OCI-LY1 (cell line): ENCODE data around the gene CDC6.

Source experiments
- H2AFZ ChIP-seq: fragments of 200-600 bp; sonication (generic), shearing (Covaris generic); 2 replicates; pipeline ENCODE4 v1.6.0; 2014; ENCODE audit warnings: antibody characterized with exemption, mild to moderate bottlenecking, low read length
- H3F3A ChIP-seq: fragments of 200-600 bp; sonication (generic), shearing (Covaris generic); 2 replicates; pipeline ENCODE4 v1.6.0; 2014; ENCODE audit warnings: mild to moderate bottlenecking, antibody characterized with exemption, low read length, moderate library complexity; ENCODE audit not compliant: insufficient read depth
- H3K27ac ChIP-seq: fragments of 200-600 bp; sonication (generic); 2 replicates; pipeline ENCODE4 v1.5.1; 2014; ENCODE audit warnings: low read length, mixed run types, mild to moderate bottlenecking, low read depth; ENCODE audit not compliant: poor library complexity, severe bottlenecking
- H3K27me3 ChIP-seq: fragments of 200-600 bp; sonication (generic); 2 replicates; pipeline ENCODE4 v1.6.0; 2014; ENCODE audit warnings: antibody characterized with exemption, mild to moderate bottlenecking, low read length, moderate library complexity; ENCODE audit not compliant: insufficient read depth
- H3K36me3 ChIP-seq: fragments of 200-600 bp; sonication (generic); 2 replicates; pipeline ENCODE4 v1.6.1; 2014; ENCODE audit warnings: mild to moderate bottlenecking, antibody characterized with exemption, low read length, moderate library complexity, mixed read lengths; ENCODE audit not compliant: insufficient read depth
- H3K4me1 ChIP-seq: fragments of 200-600 bp; sonication (generic); 2 replicates; pipeline ENCODE4 v1.5.1; 2014; ENCODE audit warnings: mild to moderate bottlenecking, low read length, moderate library complexity; ENCODE audit not compliant: insufficient read depth, severe bottlenecking
- H3K4me2 ChIP-seq: fragments of 200-600 bp; sonication (generic), shearing (Covaris generic); 2 replicates; pipeline ENCODE4 v1.6.1; 2014; ENCODE audit warnings: low read length
- H3K4me3 ChIP-seq: fragments of 200-600 bp; sonication (generic); 2 replicates; pipeline ENCODE4 v1.5.1; 2014; ENCODE audit warnings: low read length, low read depth, mild to moderate bottlenecking, mixed read lengths; ENCODE audit not compliant: poor library complexity, severe bottlenecking
- H3K79me2 ChIP-seq: fragments of 200-600 bp; shearing (Covaris generic); 2 replicates; pipeline ENCODE4 v1.6.1; 2016; ENCODE audit warnings: mixed run types, low read length, mixed read lengths; ENCODE audit not compliant: insufficient read depth
- H3K9ac ChIP-seq: fragments of 200-600 bp; sonication (generic), shearing (Covaris generic); 2 replicates; pipeline ENCODE4 v1.6.1; 2014; ENCODE audit warnings: mild to moderate bottlenecking, low read length, mixed read lengths
- H3K9me2 ChIP-seq: fragments of 200-600 bp; sonication (generic), shearing (Covaris generic); 2 replicates; pipeline ENCODE4 v1.6.1; 2014; ENCODE audit warnings: low read depth, mild to moderate bottlenecking, low read length, mixed read lengths
- H3K9me3 ChIP-seq: fragments of 200-600 bp; shearing (Covaris generic); 2 replicates; pipeline ENCODE4 v1.6.1; 2014; ENCODE audit warnings: low read length, mixed read lengths
- H4K20me1 ChIP-seq: fragments of 200-600 bp; sonication (generic), shearing (Covaris generic); 2 replicates; pipeline ENCODE4 v1.6.0; 2016; ENCODE audit warnings: mild to moderate bottlenecking, low read length; ENCODE audit not compliant: insufficient read depth
- EZH2 ChIP-seq: fragments of 200-600 bp; sonication (generic), shearing (Covaris generic); IDR thresholded peaks from 2 replicates; pipeline ENCODE4 v1.8.0; 2017; ENCODE audit warnings: borderline replicate concordance, mixed run types, mild to moderate bottlenecking, antibody characterized with exemption, low read length, moderate library complexity, mixed read lengths
- TF ChIP-seq, protein P1 (sequence below): fragments of 200-600 bp; sonication (generic), shearing (Covaris generic); IDR thresholded peaks from 2 replicates; pipeline ENCODE4 v1.5.1; 2017; ENCODE audit warnings: mild to moderate bottlenecking, antibody characterized with exemption, low read length, moderate library complexity, mixed read lengths

CDC6 gene

DNA sequence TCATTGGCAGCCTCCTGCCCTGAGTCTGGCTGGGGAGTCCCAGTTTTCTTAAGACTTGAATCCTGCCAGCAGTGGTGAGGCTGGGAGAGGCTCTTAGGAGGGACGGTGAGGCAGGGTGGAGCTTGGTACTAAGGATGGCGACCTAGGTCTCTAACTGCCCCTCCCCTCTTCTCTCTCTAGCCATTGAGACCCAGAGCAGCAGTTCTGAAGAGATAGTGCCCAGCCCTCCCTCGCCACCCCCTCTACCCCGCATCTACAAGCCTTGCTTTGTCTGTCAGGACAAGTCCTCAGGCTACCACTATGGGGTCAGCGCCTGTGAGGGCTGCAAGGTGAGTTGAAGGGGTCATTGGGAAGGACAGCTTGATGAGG lies 60.4 kb downstream of the CDC6 start:
- Histone ChIP-seq H3K4me3 (no peak overlapping the region), H3K79me2 (no peaks in the 10 kb centered on the region), H3F3A (no peaks in the 10 kb centered on the region), H3K9ac (no peak overlapping the region), H3K36me3 (no peaks in the 10 kb centered on the region), H2AFZ (no peak overlapping the region), H3K9me2 (no peaks in the 10 kb centered on the region), H4K20me1 (no peaks in the 10 kb centered on the region), H3K27ac (no peak overlapping the region), H3K27me3 (peaks cover 7% of the 10 kb centered on the region), H3K4me2 (no peak overlapping the region), H3K4me1 (peaks cover 8% of the 10 kb centered on the region), H3K9me3 (no peaks in the 10 kb centered on the region)
- TF ChIP-seq, protein P1, sequence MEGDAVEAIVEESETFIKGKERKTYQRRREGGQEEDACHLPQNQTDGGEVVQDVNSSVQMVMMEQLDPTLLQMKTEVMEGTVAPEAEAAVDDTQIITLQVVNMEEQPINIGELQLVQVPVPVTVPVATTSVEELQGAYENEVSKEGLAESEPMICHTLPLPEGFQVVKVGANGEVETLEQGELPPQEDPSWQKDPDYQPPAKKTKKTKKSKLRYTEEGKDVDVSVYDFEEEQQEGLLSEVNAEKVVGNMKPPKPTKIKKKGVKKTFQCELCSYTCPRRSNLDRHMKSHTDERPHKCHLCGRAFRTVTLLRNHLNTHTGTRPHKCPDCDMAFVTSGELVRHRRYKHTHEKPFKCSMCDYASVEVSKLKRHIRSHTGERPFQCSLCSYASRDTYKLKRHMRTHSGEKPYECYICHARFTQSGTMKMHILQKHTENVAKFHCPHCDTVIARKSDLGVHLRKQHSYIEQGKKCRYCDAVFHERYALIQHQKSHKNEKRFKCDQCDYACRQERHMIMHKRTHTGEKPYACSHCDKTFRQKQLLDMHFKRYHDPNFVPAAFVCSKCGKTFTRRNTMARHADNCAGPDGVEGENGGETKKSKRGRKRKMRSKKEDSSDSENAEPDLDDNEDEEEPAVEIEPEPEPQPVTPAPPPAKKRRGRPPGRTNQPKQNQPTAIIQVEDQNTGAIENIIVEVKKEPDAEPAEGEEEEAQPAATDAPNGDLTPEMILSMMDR: no peak
- TF ChIP-seq EZH2: no peak

DNA sequence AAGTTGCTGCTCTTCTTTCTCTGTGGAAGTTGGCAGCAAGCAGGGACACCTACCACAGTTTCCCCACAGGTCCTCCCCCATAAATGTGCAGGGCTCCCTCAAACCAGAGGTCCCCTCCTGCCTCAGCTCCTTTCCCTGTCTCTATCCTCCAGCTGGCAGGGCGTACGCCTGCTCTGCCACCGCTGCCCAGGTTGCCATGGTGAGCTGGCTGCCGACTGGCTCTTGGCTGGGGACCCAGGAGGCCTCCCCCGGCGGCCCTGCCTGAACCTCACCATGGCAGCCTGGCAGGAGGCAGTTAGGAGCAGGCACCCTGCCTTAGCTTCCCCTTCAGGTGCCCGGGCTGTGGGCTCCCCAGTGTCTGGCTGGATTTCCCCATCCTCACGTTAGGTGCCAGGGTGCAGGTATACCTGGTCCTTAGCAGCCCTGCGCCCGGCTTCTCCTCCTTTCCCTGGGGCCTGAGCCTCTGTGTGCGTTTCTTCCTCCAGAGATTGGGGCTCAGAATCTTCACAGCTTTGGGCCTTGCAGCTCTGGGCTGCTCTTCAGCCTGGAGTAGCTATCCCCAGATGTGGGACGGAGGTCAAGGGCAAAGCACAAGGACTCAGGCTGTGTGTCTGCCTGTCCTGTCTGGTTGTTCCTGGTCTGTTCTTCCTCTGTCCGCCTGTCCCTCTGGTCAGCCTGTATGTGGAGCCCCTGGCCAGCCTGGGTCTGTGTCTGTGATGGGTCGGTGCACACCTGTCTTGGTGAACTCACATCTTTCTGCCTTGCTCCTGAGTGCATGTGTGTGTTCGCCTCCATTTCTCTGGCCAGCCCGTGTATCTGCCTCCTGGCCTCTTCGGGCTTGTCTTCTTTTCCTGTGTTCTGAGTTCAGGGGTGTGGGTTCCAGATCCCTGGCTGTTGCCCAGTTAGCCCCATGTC lies 61.1 kb downstream of the CDC6 start:
- TF ChIP-seq EZH2: no peak
- TF ChIP-seq, protein P1: no peak
- H3K79me2 ChIP-seq: no peaks in the 10 kb centered on the region
- H3K27me3 ChIP-seq: peaks cover 5% of the 10 kb centered on the region; the same call in 1 of the 2 replicates
- no peaks in the 10 kb centered on the region for H4K20me1 ChIP-seq
- H3K9me3 ChIP-seq: no peaks in the 10 kb centered on the region
- H3K4me1 ChIP-seq: peaks cover 8% of the 10 kb centered on the region
- no peak overlapping the region for H3K4me3 ChIP-seq
- H2AFZ ChIP-seq: no peak overlapping the region
- H3F3A ChIP-seq: no peaks in the 10 kb centered on the region
- no peak overlapping the region for H3K9ac ChIP-seq
- H3K27ac ChIP-seq: no peak overlapping the region
- no peak overlapping the region for H3K4me2 ChIP-seq
- H3K36me3 ChIP-seq: no peaks in the 10 kb centered on the region
- no peaks in the 10 kb centered on the region for H3K9me2 ChIP-seq

DNA sequence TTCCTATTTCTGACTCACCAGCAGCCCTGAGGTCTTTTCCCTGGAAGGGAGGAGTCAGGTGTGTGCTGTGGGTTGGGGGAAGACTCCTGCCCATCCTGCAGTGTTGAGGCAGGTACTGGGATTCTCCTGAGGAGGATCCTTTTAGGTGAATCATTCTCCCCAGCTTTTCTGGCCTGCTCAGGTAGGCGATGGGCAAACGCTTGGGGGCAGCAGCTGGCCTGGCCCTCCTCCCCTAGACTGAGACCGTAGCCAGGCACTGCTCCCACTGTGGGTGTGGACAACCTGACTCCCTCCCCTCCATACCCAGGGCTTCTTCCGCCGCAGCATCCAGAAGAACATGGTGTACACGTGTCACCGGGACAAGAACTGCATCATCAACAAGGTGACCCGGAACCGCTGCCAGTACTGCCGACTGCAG lies 61.8 kb downstream of the CDC6 start:
- Histone ChIP-seq H3K9ac (no peak overlapping the region), H3K4me1 (peaks cover 8% of the 10 kb centered on the region), H3K9me3 (no peaks in the 10 kb centered on the region), H3K79me2 (no peaks in the 10 kb centered on the region), H3K4me2 (no peak overlapping the region), H2AFZ (no peak overlapping the region), H3K27ac (no peak overlapping the region), H4K20me1 (no peaks in the 10 kb centered on the region), H3K4me3 (no peak overlapping the region), H3K36me3 (no peaks in the 10 kb centered on the region), H3F3A (no peaks in the 10 kb centered on the region), H3K9me2 (no peaks in the 10 kb centered on the region), H3K27me3 (peaks cover 5% of the 10 kb centered on the region; the same call in 1 of the 2 replicates)
- TF ChIP-seq EZH2: no peak
- TF ChIP-seq, protein P1: no peak
